Epithelial cell of esophagus (primary cell): ENCODE data around the gene PXDC1.
A peak's percentile ranks its signal among the peaks of the same experiment; 100 is the strongest.

ENCODE experiments used
- DNase-seq: peaks from one replicate; pipeline ENCODE4 v3.0.0; 2010; ENCODE audit warnings: low read depth
- H3K4me3 ChIP-seq: 2 replicates; pipeline ENCODE4 v1.5.1; 2011; ENCODE audit warnings: mild to moderate bottlenecking, low read length, control low read depth
- TF ChIP-seq, protein P1 (sequence below): IDR thresholded peaks from 2 replicates; pipeline ENCODE4 v1.5.1; 2011; ENCODE audit warnings: low read depth, mild to moderate bottlenecking, low read length, control low read depth, inconsistent platforms; ENCODE audit not compliant: insufficient read depth; ENCODE audit errors: missing control alignments

Gene PXDC1

DNA sequence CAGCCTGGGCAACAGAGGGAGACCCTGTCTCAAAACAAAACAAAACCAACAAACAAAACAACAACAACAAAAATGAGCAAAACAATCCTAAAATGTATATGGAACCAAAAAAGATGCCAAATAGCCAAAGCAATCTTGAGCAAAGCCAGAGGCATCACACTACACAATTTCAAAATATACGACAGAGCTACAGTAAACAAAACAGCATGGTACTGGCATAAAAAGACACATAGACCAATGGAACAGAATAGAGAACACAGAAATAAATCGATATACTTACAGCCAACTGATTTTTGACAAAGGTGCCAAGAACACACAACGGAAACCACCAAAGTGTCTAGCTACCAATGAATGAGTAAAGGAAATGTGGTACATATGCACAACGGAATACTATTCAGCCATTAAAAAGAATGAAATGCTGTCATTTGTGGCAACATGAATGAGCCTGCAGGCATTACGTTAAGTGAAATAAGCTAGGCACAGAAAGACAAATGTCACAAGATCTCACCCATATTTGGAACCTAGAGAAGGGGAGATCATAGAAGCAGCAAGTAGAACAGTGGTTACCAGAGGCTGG is 16.4 kb downstream of the PXDC1 start:
- no peak for DNase-seq
- no peak overlapping the region for H3K4me3 ChIP-seq
- TF ChIP-seq, protein P1, sequence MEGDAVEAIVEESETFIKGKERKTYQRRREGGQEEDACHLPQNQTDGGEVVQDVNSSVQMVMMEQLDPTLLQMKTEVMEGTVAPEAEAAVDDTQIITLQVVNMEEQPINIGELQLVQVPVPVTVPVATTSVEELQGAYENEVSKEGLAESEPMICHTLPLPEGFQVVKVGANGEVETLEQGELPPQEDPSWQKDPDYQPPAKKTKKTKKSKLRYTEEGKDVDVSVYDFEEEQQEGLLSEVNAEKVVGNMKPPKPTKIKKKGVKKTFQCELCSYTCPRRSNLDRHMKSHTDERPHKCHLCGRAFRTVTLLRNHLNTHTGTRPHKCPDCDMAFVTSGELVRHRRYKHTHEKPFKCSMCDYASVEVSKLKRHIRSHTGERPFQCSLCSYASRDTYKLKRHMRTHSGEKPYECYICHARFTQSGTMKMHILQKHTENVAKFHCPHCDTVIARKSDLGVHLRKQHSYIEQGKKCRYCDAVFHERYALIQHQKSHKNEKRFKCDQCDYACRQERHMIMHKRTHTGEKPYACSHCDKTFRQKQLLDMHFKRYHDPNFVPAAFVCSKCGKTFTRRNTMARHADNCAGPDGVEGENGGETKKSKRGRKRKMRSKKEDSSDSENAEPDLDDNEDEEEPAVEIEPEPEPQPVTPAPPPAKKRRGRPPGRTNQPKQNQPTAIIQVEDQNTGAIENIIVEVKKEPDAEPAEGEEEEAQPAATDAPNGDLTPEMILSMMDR, result no peak

DNA sequence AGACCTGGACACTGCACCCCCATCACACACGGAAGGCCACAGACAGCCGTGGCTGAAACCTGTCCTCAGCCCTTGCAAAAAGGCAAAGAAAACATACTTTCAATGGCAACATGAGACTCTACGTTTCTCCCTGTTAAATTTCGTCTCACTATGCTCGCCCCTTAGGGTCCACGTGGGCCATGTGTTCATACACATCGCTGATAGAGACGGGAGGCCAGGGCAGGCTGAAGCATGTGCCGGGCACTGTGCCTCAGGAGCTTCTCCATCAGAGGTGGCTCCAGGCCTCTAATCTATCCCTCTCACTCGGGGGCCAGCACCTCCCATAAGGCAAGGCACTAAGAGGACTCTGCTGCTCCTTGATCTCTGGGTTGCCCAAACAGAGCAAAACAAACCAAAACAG is 17.5 kb downstream of the PXDC1 start:
- DNase-seq, result no peak
- TF ChIP-seq, protein P1, result no peak
- no peak overlapping the region for H3K4me3 ChIP-seq

- TF ChIP-seq, protein P1, result no peak
These were observed 18.1 kb downstream of the PXDC1 start for GRCh38 chr6:3733321-3733925.

DNA sequence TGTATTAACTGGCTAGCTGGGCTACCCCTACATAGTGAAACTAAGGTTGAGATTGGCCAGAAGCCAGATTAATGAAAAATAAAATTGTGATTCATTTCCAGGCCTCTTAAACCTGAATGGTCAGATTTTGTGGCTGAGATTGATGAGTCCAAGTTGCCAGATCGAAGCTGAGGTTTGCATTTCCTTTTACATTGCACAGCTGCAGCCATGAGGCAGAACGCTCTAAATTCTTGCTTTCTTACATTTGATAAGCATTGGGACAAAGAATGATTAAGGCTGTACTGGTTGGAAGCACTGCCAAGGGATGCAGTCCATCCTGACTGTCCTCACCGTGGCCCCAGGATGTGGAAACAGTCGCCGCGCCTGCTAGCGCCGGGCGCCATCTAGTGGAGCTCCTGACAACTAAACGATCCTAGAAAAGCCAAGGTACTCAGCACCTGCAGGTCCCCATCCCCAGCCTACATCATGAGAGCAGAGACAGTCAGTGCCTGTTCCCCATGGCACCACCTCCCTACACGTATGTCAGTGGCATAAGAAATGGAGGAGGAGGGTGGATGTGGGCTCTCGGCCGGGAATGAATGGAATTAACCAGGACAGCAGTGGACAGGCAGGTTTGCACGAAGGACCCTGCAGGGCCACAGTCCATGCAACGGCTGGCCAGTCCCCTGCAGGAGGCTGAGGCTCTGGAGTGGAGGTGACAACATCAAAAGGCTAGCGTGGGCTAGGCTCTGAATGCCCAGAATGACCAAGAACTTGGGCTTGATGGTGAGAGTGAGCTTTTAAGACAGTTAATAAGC is 19.0 kb downstream of the PXDC1 start:
- DNase-seq, result peak; percentile 82
- H3K4me3 ChIP-seq, result no peak overlapping the region
- TF ChIP-seq, protein P1, result peak; percentile 94

More at GRCh38 chr6:3733321-3733925, 18.1 kb downstream of the PXDC1 start:
- DNase-seq, result no peak
- H3K4me3 ChIP-seq, result no peak overlapping the region

GRCh38 chr6:3731700-3732099 is 19.8 kb downstream of the PXDC1 start:
- no peak overlapping the region for H3K4me3 ChIP-seq
- DNase-seq, result no peak
- TF ChIP-seq, protein P1, result no peak

GRCh38 chr6:3729603-3730344 is 21.7 kb downstream of the PXDC1 start:
- TF ChIP-seq, protein P1, result no peak
- no peak for DNase-seq

More at GRCh38 chr6:3729603-3730344, 21.7 kb downstream of the PXDC1 start:
- no peak overlapping the region for H3K4me3 ChIP-seq
